Thyroid gland (tissue), 4 donors: ENCODE data around the gene GALNT1. TPM values are rescaled to one million over a fixed set of nuclear protein-coding genes. Genes with fewer than 3 reads are reported as not detected.

ENCODE experiments used
- DNase-seq, 2 donors: peaks; one replicate each; pipeline ENCODE4 v3.0.0-alpha.2; 2019
- H3K27ac ChIP-seq, 3 donors: fragments of 200-600 bp; sonication (generic); 1 replicate in 2 of 3; 2 replicates in 1 of 3; pipeline ENCODE4 v1.5.1; 2016 to 2019; ENCODE audit warnings: mild to moderate bottlenecking in 1 of 3, moderate library complexity in 1 of 3
- H3K27me3 ChIP-seq: fragments of 200-600 bp; sonication (generic); one replicate; pipeline ENCODE4 v1.5.1; 2019
- H3K36me3 ChIP-seq, 2 donors: fragments of 200-600 bp; sonication (generic); one replicate each; pipeline ENCODE4 v1.5.1; 2016 to 2019
- H3K4me1 ChIP-seq, 2 donors: fragments of 200-600 bp; sonication (generic); one replicate each; pipeline ENCODE4 v1.5.1; 2017 to 2019
- H3K4me3 ChIP-seq, 3 donors: fragments of 200-600 bp; sonication (generic); replicated peaks in 1 of 3; 1 replicate in 2 of 3; 2 replicates in 1 of 3; pipeline ENCODE4 v1.5.1; 2016; ENCODE audit warnings: mild to moderate bottlenecking in 1 of 3
- H3K9me3 ChIP-seq: fragments of 200-600 bp; sonication (generic); one replicate; pipeline ENCODE4 v1.5.1; 2017
- POLR2A ChIP-seq, 2 donors: fragments of 450-650 bp; IDR thresholded peaks; one replicate each; pipeline ENCODE4 v1.6.1; 2017; ENCODE audit warnings: antibody characterized with exemption in 2 of 2, mild to moderate bottlenecking in 2 of 2, moderate library complexity in 1 of 2
- WGBS, 2 donors: methylation state at CpG; one replicate each; pipeline ENCODE4 v1.1.5; 2017; 5-methylcytosine and 5-hydroxymethylcytosine counted together
- intact Hi-C: fragments of 100-400 bp; cut with DNase I; formaldehyde crosslinking; loops from one replicate; pipeline ENCODE4 v1.15.1; 2023
- total RNA-seq, 4 donors: library from RNA; depleted of rRNA; stranded (reverse); fragments of >200 nt; gene quantifications; one replicate each; pipeline ENCODE4 v1.2.3, GENCODE V29; 2016
- TF ChIP-seq, protein P1 (sequence below), 6 experiments: fragments of 200-600 bp in 3 of 6; fragments of 450-650 bp in 3 of 6; sonication (generic) in 3 of 6; IDR thresholded peaks; one replicate each; pipeline ENCODE4 v1.5.1; 2016 to 2019; ENCODE audit warnings: antibody characterized with exemption in 6 of 6, mild to moderate bottlenecking in 2 of 6, inconsistent platforms in 1 of 6, moderate library complexity in 1 of 6

Gene GALNT1
- total RNA-seq, 4 donors from 2014 or later, result 38.7 to 191 (median 46.3) TPM

GRCh38 chr18:35588122-35588521, 6.6 kb downstream of the GALNT1 start:
- 91 to 93% methylated on average over 4 of the region's 4 CpGs for WGBS, 2 donors
- intact Hi-C loops, result loop anchor here (10.0 kb wide), 1 partner anchor 117 kb away; no protein-coding TSS in a partner anchor
- Histone ChIP-seq H3K27ac (no peak overlapping the region), H3K36me3 (no peaks in the 10 kb centered on the region), H3K9me3 (no peaks in the 10 kb centered on the region), H3K4me1 (peaks cover 14 to 15% of the 10 kb centered on the region in 2 donors), H3K27me3 (no peaks in the 10 kb centered on the region), H3K4me3 (no peak overlapping the region)
- DNase-seq, result no peak
- TF ChIP-seq, protein P1, sequence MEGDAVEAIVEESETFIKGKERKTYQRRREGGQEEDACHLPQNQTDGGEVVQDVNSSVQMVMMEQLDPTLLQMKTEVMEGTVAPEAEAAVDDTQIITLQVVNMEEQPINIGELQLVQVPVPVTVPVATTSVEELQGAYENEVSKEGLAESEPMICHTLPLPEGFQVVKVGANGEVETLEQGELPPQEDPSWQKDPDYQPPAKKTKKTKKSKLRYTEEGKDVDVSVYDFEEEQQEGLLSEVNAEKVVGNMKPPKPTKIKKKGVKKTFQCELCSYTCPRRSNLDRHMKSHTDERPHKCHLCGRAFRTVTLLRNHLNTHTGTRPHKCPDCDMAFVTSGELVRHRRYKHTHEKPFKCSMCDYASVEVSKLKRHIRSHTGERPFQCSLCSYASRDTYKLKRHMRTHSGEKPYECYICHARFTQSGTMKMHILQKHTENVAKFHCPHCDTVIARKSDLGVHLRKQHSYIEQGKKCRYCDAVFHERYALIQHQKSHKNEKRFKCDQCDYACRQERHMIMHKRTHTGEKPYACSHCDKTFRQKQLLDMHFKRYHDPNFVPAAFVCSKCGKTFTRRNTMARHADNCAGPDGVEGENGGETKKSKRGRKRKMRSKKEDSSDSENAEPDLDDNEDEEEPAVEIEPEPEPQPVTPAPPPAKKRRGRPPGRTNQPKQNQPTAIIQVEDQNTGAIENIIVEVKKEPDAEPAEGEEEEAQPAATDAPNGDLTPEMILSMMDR (IDR thresholded peaks at IDR 0.05), result no peak
- no peak for TF ChIP-seq POLR2A (IDR thresholded peaks at IDR 0.05)

- no peaks in the 10 kb centered on the region for H3K36me3 ChIP-seq
- H3K4me3 ChIP-seq, result no peak overlapping the region
- TF ChIP-seq POLR2A (IDR thresholded peaks at IDR 0.05), result no peak
- TF ChIP-seq, protein P1 (IDR thresholded peaks at IDR 0.05), result no peak
- no peaks in the 10 kb centered on the region for H3K9me3 ChIP-seq
- DNase-seq, result no peak
- intact Hi-C loops, result loop anchor here (10.0 kb wide), 1 partner anchor 116 kb away; no protein-coding TSS in a partner anchor
- WGBS, 2 donors, result 86 to 88% methylated on average over 6 of the region's 6 CpGs
- peaks cover 9% of the 10 kb centered on the region in 2 donors for H3K4me1 ChIP-seq
- no peaks in the 10 kb centered on the region for H3K27me3 ChIP-seq
- H3K27ac ChIP-seq, result no peak overlapping the region
Observed at GRCh38 chr18:35588995-35589394, 7.5 kb downstream of the GALNT1 start.

DNA sequence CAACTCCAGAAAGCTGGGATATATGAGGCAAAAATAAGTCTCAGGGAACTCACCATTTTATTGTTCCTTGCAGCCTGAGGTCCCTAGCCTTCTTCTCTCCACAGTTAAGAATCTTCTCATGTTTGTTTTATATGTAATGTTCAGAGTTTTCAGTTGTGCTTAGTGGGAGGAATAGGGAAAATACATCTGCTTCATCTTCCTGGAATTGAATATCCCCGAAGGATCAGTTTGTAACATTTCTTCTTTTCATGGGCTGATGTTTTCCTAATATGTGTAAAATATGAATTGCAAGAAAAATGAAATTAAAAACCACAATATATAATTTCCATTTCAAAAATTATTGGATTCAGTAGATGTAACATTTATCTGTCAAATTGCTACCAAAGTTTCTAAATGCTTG, 8.0 kb downstream of the GALNT1 start:
- intact Hi-C loops, result loop anchor here (10.0 kb wide), 1 partner anchor 115 kb away; no protein-coding TSS in a partner anchor

GRCh38 chr18:35590935-35591334, 9.4 kb downstream of the GALNT1 start:
- Histone ChIP-seq H3K9me3 (no peaks in the 10 kb centered on the region), H3K4me3 (no peak overlapping the region), H3K27me3 (no peaks in the 10 kb centered on the region), H3K4me1 (peaks cover 17 to 18% of the 10 kb centered on the region in 2 donors), H3K27ac (no peak overlapping the region), H3K36me3 (no peaks in the 10 kb centered on the region)
- no peak for DNase-seq
- no peak for TF ChIP-seq POLR2A (IDR thresholded peaks at IDR 0.05)
- TF ChIP-seq, protein P1 (IDR thresholded peaks at IDR 0.05), result no peak
- 95 to 100% methylated on average over 1 of the region's 1 CpG for WGBS, 2 donors
- intact Hi-C loops, result no loop called here

More for the DNA sequence above, 8.0 kb downstream of the GALNT1 start:
- no peak for DNase-seq
- Histone ChIP-seq H3K36me3 (no peaks in the 10 kb centered on the region), H3K9me3 (no peaks in the 10 kb centered on the region), H3K4me1 (peaks cover 9% of the 10 kb centered on the region in 2 donors), H3K27me3 (no peaks in the 10 kb centered on the region), H3K4me3 (no peak overlapping the region), H3K27ac (no peak overlapping the region)
- TF ChIP-seq, protein P1 (IDR thresholded peaks at IDR 0.05), result no peak
- no peak for TF ChIP-seq POLR2A (IDR thresholded peaks at IDR 0.05)
- 94 to 95% methylated on average over 1 of the region's 1 CpG for WGBS, 2 donors

DNA sequence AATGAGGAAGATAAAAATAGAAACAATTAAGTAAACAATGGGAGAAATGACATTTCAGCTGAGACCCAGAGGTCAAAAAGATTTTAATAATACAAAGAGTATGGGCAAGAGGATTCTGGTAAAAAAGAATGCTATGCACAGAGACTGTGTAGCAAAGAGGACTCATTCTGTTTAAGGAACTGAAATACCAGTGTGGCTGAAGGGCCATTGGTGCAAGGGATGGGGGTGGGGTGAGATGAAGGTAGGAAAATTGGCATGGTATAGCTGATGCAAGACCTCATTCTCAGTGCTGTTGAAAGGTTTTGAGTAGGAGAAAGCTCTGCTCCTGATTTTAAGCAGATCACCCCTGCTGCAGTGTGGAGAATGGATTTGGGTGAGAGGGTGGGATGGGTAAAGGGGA, 10.8 kb downstream of the GALNT1 start:
- Histone ChIP-seq H3K4me3 (no peak overlapping the region), H3K4me1 (peaks cover 19 to 20% of the 10 kb centered on the region in 2 donors), H3K27me3 (no peaks in the 10 kb centered on the region), H3K27ac (no peak overlapping the region), H3K9me3 (no peaks in the 10 kb centered on the region), H3K36me3 (no peaks in the 10 kb centered on the region)
- DNase-seq, result no peak
- TF ChIP-seq POLR2A (IDR thresholded peaks at IDR 0.05), result no peak
- TF ChIP-seq, protein P1 (IDR thresholded peaks at IDR 0.05), result no peak
- intact Hi-C loops, result no loop called here
